ENCODE data around the gene JPH4.

The JPH4 gene

DNA sequence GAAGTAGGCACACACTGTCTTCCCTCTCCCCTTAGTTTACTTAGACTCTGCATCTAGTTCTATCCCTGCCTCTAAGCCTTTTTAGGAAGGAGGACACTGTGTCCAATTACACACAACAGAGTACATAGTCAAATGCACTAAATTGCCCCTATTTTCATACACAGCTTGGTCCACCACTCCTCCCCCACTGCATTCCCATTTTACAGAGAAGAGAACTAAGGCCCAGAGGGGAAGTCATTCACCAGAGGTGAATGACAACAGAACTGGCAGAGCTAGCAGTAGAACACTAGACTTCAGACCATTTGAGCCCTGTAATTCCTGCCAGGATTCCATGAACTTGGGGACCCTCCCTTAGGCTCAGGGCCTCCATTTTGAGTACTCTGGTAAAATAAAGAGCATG lies 1.1 kb upstream of the JPH4 start:
- no peak for DNase-seq (ENCODE audit: low read depth)

DNA sequence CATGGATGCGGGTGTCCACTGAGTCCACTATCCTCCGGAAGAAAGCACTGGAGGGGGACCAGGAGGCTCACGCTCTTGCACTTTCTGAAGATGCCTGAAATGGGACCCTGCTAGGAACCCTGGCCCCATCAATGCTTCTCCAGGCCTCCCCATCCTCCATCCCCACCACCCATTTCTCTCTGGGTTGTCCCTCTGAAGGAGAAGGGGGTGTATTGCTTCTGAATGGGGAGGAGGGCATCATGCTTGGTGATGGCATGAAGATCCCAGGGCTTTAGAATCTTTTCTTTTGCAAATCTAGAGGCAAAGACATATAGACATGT lies 681 bp upstream of the JPH4 start:
- DNase-seq (ENCODE audit: low read depth), result no peak

- no peak for DNase-seq (ENCODE audit: low read depth)
Observed at GRCh38 chr14:23577710-23578392, 739 bp downstream of the JPH4 start.

DNA sequence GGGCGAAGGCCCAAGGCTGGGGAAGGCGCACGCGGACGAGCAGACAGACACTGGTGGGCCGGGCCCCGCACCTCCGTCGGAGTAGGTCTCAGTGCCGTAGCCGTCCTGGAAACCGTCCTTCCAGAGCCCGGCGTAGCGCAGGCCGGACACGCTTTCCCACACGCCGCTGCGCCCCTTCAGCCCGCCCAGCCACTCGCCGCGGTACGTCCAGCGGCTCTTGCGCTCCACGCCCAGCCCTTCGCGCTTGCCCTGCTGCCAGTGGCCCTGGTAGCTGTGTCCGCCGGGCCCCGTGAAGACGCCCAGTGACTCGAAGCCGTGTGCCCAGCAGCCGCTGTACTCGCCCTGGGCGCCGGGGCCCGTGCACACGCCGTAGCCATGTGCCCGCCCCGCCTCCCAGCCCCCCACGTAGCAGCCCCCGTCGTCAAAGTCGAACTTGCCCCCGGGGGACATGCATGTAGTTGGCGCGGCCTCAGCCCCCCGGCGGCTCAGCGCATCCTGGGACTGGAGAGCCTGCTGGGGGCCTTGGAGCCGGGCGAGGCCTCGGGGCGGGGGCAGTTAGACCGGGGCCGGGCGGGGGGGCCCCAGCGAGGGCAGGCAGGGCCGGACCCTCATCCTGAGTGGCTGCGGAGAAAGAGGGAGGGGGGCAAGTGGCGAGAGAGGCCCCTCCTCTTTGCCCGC lies 1.4 kb downstream of the JPH4 start:
- DNase-seq (ENCODE audit: low read depth), result no peak

DNA sequence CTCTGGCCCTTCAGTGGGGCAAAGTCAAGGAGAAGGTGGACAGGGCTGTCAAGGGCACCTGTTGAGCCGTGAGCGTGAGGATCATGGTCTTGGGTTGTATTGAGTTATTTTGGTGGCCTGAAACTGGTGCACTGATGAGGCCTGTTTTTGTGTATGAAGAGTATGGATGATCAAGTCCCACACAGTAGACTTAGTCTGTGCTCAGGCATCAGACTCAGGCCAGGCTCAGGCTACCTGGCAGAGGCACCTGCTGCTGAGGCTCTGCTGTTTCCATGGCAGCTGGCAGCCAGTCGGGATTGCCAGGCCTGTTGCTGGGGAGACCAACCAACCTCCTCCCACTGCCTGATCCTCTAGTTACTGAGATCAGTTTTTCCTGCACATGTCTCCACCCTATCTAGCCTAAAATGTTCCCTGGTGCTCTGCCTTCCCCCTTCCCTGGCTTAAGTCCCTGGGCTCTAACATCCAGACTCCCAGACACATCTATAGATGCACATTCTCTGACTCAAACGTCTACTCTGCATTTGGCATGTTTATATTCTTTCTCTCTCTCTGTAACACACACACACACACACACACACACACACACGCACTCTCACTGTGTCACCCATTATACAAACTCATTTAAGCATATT lies 5.1 kb downstream of the JPH4 start:
- DNase-seq (ENCODE audit: low read depth), result no peak

- no peak for DNase-seq (ENCODE audit: low read depth)
Observed at GRCh38 chr14:23572836-23573235, 5.8 kb downstream of the JPH4 start.

DNA sequence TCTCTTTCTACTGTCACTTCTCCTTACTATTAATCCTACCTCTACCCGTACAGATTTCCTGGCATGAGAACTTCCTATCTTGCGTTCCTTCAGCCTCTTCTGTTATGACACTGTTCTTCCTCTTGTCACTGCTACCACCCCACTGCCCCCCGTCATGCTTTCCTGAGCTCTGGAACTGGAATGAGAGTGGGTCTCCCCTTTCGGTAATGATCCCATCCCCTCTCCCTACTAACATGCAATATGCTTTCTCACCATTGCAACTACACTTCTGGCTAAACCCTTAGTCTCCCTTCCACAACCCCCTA lies 6.1 kb downstream of the JPH4 start:
- DNase-seq (ENCODE audit: low read depth), result no peak

DNA sequence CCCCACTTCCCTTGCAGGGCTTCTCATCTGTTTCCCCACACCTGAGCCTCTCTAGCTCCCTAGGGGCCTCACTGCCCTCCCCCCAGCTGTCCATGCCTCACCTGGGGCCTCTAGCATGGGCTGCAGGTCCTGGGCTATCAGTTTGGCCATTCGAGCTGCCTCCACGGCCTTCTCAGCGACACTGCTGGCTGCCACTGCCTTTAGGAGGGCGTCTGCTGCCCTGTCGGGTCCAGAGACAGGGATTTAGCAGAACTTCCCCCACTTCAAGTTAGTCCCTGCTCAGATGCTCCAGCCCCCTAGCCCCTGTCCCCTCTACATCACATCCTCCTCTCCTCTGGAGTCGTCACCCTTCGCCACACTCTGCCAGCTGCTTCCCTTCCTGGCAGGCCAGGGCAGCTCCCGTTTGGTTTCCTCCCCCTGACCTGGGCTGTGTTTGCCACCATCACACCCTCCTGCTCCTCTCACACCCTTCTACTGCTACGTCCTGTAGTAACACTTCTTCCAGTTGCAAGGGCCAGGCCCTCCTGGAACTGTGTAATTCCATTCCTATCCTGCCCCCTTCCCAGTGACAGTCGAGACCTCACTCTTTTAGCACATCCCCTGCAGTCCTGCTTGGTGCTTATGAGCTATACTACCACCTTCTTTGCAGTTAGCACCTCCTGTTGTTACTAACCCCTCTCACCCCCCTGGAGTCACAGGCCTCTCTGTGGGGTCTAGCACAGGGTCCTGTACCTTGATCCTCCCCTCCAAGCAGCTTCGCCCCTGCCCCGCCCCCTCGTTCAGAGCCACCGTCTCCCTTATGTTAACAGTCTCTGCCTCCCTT lies 6.7 kb downstream of the JPH4 start:
- no peak for DNase-seq (ENCODE audit: low read depth)

DNA sequence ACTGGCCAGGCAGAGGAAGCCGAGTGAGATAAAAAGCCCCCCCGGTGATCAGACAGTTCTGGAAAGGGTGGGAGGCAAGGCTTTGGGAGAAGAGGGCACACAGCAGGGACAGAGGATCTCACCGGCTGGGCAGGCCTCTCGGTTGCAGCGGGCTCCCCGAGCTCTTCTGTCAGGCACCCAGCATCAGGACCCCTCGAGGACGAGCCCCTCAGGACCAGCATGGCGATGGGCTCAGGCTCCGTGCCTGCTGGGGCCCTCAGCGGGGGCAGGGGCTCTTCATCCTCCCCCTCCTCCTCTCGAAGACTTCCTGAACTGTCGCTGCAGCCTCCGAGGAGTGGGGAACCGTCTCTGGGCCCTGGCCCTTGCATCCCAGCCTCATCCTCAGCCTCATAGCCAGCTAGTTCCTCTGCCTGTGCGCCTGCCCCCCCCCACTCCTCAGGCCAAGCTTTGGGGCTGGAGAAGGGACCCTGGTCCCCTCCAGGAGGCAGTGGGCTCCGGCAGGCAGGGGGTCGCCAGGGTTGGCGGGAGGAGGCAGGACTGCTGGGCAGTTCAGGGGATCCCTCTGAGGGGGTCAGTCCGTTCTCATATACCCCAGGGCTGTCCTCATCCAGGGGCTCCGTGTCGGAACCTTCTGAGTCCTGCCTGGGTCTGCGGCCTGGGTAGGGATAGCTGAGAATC lies 7.6 kb downstream of the JPH4 start:
- no peak for DNase-seq (ENCODE audit: low read depth)

DNA sequence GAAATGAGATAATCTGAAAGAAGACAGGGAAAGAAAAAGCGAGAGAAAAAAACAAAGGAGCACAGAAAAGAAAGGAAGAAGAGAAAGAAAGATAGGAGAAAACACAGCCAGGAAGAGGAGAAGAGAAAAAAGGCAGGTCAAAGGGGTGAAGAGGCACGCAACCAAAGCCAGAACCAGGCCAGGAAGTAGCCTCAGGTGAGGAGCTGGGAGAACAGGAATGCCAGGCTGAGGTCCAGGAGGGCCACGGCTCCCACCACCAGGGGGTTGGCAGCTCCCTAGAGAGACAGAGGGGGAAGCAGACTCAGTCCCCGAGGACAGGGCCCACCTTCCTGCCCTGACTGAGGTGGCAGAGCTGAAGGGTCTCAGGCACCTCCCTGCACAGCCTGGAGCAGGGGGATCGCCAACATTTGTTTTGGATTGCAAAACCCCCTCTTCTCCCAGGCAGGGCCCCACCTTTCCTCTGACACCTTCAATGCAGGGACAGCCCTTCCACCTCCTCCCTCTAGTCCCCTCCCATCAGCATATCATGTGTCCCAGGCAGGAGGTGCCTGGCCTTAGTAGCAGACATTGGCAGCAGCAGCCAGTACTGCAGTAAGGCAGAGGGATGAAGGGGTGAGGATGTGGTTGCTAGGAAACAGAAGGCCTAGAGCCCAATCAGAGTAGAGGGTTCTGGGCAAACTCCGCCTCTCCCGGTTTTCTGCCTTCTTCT lies 9.0 kb downstream of the JPH4 start:
- DNase-seq (ENCODE audit: low read depth), result no peak

DNA sequence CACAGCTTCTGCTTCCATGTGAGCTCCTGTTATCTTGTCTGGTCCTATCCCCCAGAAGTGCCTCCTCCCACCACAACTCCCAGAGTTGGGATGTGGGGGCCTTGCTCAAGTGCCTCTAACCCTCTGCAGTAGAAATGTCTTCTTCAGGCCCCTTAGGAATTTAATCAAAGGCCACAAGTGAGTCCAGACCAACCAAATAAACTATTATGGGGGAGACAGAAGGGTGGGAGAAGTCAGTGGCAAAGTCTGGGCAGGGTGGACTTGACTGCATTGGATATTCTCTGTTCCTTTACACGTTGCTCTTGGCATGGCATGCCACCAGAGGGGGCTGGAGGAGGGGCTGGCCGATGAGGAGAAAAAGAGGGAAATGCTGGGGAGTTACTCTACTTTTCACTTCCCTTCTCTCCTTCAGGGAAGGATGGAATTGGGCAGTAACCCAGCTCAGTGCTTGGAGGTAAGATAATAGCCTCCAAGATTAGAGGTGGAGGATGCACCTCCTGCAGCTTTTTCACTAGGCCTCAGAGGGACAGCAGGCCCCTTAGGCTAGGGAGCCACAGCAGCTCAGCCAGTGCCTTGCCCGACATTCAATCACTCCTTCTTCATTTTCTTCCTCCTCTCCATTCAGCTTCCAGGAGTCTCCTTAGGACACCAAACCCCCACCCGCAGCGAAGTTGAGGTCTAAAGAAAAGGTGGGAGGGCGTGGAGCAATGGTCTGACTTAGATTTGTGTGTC lies 9.8 kb downstream of the JPH4 start:
- no peak for DNase-seq (ENCODE audit: low read depth)

DNA sequence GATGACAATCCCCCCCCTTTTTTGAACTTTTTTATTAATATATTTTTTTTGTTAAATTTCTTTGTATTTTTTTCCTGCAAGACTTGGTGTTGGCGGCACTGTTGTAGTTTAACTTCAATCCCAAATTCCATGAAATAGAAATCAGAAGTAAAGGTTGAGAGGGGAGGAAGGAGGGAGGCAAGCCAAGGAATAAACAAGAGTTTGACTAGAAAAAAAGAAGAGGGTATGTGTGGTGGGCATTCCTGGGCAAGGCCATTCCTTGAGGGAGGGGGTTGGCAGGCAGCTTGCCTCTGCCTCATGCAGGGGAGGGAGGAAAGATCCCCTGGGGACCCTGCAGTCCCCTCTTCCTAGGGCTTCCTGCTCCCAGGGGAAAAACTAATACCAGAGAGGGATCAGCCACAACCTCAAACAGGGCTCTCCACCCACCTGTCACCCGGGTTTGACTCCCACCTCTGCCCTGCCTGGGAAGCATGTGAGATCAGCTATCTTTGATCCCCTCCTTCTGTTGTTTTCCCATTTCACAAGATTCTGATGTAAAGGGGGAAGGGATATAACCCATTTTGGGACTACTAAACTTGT lies 10.5 kb downstream of the JPH4 start:
- no peak for DNase-seq (ENCODE audit: low read depth)

- peak; percentile 74 for DNase-seq (ENCODE audit: low read depth)
Observed at GRCh38 chr14:23567186-23568020, 11.2 kb downstream of the JPH4 start, which contains the start of gene AP1G2. TSS of gene AP1G2 (minus strand) at chr14:23567791. CDS start at chr14:23567314, 477 bp downstream.

- DNase-seq (ENCODE audit: low read depth), result no peak
Observed at GRCh38 chr14:23566778-23567185, 11.8 kb downstream of the JPH4 start.

DNA sequence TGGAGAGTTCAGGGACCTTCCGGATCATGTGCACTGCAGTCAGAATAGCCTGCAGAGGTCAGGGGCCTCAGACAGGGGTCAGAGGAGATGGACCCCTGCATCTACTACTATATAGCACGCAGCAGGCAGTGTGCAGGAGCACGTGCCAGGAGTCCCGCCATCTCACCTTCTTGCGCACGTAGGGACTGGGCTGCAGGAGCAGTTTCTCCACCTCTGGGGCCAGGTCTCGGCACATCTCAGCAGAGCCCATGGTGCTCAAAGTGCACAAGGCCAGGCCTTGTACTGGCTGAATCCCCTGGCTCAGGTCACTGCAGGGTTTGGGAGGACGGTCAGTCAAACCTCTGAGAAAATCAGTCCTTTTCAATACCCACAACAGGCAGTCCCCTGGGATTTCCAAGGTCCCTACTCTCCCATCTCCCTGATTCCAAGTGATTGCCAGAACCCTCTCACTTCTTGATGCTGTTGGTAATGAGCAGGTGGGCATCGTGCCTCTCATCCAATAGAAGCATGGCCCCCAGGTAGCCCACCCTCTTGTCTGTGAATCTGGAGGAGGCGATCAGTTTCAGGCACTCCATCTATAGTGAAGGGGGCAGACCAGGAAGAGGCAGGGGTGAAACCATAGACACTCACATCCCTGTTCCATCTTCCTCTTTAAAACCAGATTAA lies 12.3 kb downstream of the JPH4 start:
- DNase-seq (ENCODE audit: low read depth), result no peak

- DNase-seq (ENCODE audit: low read depth), result no peak
Observed at GRCh38 chr14:23565626-23566025, 13.0 kb downstream of the JPH4 start.

- no peak for DNase-seq (ENCODE audit: low read depth)
Observed at GRCh38 chr14:23564876-23565275, 13.7 kb downstream of the JPH4 start.

GRCh38 chr14:23564181-23564812 lies 14.3 kb downstream of the JPH4 start:
- no peak for DNase-seq (ENCODE audit: low read depth)

All from activated gamma-delta T cell treated with anti-CD3 and anti-CD28 coated beads, Interleukin-2, amount 50 U/mL, for 16 hours (primary cell).